GM12801 (cell line): ENCODE measurements around the gene DNAH11.

Experiments
- TF ChIP-seq, protein P1 (sequence below): IDR thresholded peaks from one replicate; pipeline ENCODE4 v1.5.1; 2011; ENCODE audit warnings: control low read depth; ENCODE audit not compliant: insufficient read length; ENCODE audit errors: extremely low read depth

The DNAH11 gene

DNA sequence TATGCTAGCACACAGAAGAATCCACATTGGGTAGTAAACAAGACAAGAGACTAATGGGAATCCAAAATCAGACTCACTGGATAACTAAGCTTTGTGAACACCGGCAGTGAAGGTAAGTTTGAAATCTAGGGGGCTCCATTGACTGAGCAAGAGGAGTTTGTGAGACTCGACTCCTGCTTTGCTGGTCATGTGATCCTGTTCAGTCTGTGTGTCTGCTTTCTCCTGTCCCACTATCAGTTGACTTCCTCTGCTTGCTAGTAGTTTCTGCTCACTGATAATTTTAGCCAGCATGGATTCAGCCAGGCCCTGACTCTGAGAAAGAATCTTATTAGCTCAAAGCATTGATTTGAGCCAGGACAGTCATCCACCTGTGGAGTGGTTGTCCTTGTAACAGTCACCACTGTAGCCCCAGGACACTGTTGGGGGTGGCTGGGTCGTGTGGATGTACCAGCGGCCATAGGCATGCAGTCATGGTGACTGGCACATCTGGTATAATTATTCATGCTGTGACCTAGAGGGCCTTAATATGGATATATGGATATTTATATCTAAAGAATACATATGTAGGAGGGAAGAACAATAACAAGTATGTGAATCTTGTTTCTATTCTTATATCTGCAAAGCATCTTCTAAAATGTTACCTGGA lies 44.4 kb downstream of the DNAH11 start:
- TF ChIP-seq, protein P1, sequence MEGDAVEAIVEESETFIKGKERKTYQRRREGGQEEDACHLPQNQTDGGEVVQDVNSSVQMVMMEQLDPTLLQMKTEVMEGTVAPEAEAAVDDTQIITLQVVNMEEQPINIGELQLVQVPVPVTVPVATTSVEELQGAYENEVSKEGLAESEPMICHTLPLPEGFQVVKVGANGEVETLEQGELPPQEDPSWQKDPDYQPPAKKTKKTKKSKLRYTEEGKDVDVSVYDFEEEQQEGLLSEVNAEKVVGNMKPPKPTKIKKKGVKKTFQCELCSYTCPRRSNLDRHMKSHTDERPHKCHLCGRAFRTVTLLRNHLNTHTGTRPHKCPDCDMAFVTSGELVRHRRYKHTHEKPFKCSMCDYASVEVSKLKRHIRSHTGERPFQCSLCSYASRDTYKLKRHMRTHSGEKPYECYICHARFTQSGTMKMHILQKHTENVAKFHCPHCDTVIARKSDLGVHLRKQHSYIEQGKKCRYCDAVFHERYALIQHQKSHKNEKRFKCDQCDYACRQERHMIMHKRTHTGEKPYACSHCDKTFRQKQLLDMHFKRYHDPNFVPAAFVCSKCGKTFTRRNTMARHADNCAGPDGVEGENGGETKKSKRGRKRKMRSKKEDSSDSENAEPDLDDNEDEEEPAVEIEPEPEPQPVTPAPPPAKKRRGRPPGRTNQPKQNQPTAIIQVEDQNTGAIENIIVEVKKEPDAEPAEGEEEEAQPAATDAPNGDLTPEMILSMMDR: no peak

DNA sequence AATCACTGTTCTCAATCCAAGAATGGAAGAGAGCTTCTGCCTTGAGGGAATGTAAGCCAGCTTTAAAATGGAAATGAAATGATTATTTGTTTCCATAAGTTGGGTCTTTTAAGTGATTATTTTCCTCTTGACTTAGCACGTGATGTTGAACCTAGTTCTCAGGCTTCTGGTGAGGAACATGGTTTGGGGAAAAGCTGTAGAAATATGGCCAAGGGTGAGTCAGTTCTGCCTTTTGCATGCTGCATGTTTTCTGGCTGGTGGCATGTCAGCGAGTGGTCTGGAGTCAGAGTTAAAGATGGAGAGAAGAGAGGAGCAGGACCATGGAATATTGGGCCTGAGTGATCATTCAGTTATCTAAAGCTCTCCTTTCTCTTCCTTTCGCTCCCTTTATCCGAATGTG lies 54.0 kb downstream of the DNAH11 start:
- TF ChIP-seq, protein P1: no peak

DNA sequence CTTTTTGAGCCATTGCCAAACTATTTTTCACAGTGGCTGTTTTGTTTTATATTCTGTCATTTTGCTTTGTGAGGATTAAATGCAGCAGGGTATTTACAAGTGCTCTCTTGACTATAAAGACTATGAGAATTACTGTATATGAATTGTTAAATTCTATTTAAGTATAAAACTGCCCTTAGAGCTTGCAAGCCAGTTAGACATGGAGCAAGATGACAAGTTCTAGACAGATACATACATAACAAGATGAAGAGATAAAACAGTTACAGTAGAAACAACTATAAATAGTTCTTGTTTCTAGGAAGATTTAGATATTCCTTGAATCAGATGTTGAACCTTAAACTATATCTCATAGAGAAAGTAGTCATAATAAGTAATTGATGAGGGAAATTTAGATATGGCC lies 60.6 kb downstream of the DNAH11 start:
- TF ChIP-seq, protein P1: no peak

DNA sequence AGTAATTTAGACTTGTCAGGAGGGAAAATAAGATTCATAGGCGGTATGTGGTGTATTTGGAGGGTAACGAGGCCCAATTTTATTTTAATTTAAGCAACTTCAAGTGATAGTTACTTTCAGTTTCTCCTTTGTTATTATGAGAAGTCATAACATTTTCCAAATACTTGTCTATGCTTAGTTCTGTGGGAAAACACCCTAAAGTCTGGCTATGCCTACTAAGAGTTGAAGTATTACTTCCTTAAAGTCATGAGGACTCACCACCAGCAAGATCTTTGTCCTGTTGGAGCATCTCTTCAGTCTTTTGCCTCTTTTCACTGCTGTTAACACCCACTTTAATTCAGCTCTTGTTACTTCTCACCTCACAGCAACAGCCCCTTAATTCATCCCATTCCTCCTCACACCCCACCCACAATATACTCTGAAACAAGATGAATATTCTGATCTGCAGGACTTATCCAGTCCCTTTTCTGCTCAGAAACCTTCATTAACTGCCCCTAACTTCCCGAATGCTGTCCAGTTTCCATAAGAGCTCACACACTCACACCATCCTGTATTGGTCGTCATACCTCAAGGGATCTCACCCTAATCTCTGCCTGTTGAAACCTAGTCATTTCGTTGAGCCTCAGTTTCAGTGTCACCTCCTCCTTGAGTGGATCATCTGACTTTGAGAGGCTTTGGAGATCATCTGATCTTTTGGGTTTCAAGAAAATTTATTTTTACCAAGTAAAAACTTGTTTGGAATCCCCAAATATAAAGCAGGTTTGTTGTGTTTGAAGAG lies 61.3 kb downstream of the DNAH11 start:
- TF ChIP-seq, protein P1: no peak

DNA sequence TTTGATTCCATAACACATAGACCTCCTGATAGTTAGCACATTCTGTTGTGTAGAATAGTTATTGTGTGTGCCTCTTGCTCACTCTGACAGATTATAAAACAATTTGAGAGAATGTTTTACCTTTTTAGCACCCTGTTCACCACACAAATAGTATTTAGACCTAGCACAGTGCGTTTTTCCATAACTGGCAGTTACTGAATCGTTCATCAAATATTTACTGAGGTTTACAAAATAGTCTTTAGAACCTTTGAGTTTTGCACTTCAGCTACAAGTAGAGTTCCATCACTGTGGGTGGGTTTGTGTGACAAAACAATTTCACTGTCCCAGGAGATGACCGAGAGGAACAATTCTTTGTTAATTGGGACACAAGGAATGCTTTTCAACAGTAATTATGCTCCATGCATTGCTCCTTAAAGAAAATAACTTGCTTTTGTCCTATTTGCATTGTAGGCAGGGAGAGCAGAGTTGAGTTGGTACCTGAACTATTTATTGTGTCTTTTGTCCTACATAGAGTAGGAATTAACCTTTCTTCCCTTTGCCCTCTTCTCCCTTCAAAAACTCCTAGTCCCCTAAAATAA lies 62.3 kb downstream of the DNAH11 start:
- TF ChIP-seq, protein P1: no peak

DNA sequence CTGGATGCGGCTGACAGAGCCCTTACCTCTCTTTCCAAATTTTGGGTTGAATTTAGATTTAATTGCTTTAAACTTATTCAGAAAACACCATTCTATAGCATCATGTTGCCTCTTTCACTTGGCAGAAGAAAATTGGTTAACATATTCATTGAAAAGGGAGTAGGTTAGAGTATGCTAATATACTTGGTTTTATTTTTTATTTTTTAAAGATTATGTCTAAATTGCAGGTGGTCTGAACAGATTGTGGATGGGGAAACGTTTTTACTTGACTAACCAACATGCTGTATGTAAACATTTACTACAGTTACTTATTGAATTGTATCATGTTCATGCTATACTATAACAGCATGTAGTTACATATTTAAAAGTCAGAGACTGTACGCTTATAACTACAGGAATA lies 65.6 kb downstream of the DNAH11 start:
- TF ChIP-seq, protein P1: no peak

DNA sequence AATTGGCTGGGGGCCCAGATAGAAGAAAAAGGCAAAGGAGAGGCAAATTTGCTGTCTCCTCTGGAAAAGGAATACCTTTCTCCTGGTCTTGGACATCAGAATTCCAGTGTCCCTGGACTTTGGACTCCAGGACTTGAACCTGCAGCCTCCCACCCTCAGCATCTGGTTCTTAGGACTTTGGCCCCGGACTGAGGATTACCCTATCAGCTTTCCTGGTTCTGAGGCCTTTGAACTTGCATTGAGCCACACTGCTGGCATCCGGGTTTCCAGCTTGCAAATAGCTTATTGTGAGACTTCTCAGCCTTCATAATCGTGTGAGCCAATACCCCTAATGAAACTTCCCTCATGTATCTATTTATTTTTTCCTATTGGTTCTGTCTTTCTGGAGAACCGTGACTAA lies 68.3 kb downstream of the DNAH11 start:
- TF ChIP-seq, protein P1: no peak
